Measurements from ENCODE around the gene KIF1C.

DNA sequence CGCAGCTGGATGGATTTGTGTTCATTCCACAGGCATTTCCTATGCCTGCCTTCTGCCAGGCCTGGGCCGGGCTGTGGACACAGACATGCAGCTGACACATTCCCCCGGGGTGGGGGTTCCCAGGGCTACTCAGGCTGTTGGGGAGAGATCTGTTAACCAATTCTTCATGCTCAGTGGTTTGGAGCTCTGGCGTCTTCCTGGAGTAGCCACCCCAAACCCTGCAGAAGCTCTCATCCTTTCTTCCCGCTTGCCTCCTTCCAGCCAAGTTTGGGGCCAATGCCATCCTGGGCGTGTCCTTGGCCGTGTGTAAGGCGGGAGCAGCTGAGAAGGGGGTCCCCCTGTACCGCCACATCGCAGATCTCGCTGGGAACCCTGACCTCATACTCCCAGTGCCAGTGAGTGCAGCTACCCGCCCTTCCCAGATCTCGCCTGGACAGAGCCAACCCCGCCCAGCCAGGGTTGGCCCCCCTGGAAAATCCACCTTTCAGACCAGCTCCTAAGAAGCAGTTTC, 44.2 kb upstream of the KIF1C start:
- TF ChIP-seq POLR2AphosphoS5 (IDR thresholded peaks at IDR 0.05) (no peak), POLR2A (IDR thresholded peaks at IDR 0.05) (no peak)
- TF ChIP-seq, protein P1, sequence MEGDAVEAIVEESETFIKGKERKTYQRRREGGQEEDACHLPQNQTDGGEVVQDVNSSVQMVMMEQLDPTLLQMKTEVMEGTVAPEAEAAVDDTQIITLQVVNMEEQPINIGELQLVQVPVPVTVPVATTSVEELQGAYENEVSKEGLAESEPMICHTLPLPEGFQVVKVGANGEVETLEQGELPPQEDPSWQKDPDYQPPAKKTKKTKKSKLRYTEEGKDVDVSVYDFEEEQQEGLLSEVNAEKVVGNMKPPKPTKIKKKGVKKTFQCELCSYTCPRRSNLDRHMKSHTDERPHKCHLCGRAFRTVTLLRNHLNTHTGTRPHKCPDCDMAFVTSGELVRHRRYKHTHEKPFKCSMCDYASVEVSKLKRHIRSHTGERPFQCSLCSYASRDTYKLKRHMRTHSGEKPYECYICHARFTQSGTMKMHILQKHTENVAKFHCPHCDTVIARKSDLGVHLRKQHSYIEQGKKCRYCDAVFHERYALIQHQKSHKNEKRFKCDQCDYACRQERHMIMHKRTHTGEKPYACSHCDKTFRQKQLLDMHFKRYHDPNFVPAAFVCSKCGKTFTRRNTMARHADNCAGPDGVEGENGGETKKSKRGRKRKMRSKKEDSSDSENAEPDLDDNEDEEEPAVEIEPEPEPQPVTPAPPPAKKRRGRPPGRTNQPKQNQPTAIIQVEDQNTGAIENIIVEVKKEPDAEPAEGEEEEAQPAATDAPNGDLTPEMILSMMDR (IDR thresholded peaks at IDR 0.05): no peak
